Activated CD4-positive, alpha-beta memory T cell treated with anti-CD3 and anti-CD28 coated beads, Interleukin-2, amount 10 ng/mL, durations not matched to agents 7 days and 5 days (primary cell): ENCODE results near the gene AMZ1. TPM values are rescaled to one million over a fixed set of nuclear protein-coding genes. Genes with fewer than 3 reads are reported as not detected.
"Not testable (repeated sequence)": the region's sequence is repeated elsewhere in the genome, so short reads cannot be mapped to it uniquely, and the experiment has no call there.

ENCODE experiments used
- CTCF ChIA-PET: fragments of 350-600 bp; sonication (Branson Sonifier 250); formaldehyde crosslinking; loops from one replicate; lab custom pipeline; 2021; ENCODE audit warnings: antibody characterized with exemption, inconsistent platforms; lab: Charles Lee
- POLR2A ChIA-PET: fragments of 350-600 bp; sonication (Branson Sonifier 250); formaldehyde crosslinking; loops from one replicate; lab custom pipeline; 2021; ENCODE audit warnings: antibody characterized with exemption; lab: Charles Lee
- DNase-seq: peaks from one replicate; pipeline ENCODE4 v3.0.0-alpha.2; 2020
- H3K27ac Mint-ChIP-seq: one replicate; pipeline ENCODE4 v1.8.0; 2021; ENCODE audit warnings: mild to moderate bottlenecking, mixed read lengths
- H3K27me3 Mint-ChIP-seq: one replicate; pipeline ENCODE4 v1.8.0; 2021; ENCODE audit warnings: mixed read lengths
- H3K36me3 Mint-ChIP-seq: one replicate; pipeline ENCODE4 v1.8.0; 2021; ENCODE audit warnings: low read depth, mixed read lengths
- H3K4me1 Mint-ChIP-seq: one replicate; pipeline ENCODE4 v1.8.0; 2021; ENCODE audit warnings: mixed read lengths
- H3K4me3 Mint-ChIP-seq: one replicate; pipeline ENCODE4 v1.8.0; 2021; ENCODE audit warnings: mild to moderate bottlenecking, mixed read lengths
- H3K9me3 Mint-ChIP-seq: one replicate; pipeline ENCODE4 v1.8.0; 2021; ENCODE audit warnings: mixed read lengths
- total RNA-seq, 2 experiments: library from RNA; stranded (reverse); gene quantifications; one replicate each; pipeline ENCODE4 v1.2.3, GENCODE V29; 2021

Gene AMZ1
- total RNA-seq, 2 experiments from 2014 or later = 0.78 to 0.88 TPM

DNA sequence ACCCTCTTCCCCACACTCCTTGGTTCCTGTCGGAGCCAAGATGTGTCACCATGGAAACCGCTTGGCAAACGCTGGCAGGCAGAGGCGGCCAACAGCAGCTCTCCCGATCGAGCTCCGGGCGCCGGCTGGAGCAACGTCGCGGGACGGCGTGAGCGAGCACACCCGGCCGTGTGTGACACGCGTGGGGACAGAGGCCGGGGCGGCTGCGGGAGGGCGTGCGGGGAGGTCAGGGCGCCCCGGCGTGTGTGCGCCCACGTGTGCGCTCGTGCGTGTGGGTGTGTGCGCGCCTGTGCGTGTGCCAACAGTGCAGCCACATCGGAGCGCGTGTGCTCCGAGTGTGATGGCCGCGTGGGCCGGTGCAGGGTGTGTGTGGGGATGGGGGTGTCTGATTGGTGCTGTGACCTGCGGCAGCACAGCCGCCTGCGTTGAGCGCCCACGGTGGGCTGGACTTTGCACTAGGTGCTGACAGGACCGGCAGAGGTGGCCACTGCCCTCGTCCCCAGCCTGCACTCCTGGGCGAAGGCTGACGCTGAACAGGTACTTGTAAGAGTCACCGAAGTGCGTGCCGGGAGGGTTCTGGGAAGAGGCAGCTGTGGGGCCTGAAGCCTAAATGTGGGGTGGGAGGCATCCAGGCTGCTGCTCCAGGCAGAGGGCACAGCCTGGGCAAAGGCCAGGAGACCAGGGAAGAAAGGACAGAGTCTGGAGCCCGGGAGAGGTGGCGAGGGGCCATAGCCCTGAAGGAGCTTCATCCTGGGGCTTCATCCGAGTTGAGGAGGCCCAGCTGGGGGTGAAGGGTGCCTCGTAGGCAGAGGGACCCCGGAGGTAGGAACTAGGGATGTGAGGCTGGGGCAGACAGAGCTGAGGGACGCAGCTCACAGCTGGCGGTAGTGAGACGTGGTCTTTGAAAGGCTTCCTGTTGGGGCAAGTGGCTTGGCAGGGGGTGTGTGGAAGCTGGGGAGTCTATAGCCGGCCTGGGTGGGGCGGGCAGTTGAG lies 8.6 kb upstream of the AMZ1 start:
- DNase-seq, POLR2A ChIA-PET, H3K4me3 Mint-ChIP-seq, H3K4me1 Mint-ChIP-seq, H3K27ac Mint-ChIP-seq, H3K9me3 Mint-ChIP-seq, H3K36me3 Mint-ChIP-seq: not testable (repeated sequence)
- peaks cover 11% of the 10 kb centered on the region for H3K27me3 Mint-ChIP-seq
- CTCF ChIA-PET = interaction anchor here (0.8 to 8.6 kb wide), 2 partner anchors 31 to 199 kb away, joined by 4 to 53 read pairs; no protein-coding TSS in a partner anchor

DNA sequence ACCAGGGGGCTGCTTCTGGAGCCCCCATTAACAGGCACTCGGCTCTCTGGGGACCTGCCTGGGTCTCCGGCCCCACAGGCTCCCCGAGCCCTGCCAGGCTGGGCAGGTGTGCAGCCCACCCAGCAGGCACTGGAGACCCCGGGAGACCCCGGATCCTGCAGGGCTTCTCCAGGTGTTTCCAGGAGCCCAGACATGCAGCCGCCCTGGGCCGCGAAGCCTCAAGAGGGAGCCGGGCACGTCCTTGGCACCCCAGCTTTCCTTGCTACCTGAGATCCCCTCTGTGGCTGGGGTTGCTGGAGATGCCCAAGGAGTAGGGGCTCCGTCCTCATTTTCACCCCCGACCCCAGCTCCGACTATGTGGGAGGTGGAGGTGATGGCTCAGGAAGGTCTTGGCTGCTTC lies 7.7 kb upstream of the AMZ1 start:
- H3K27me3 Mint-ChIP-seq = peaks cover 10% of the 10 kb centered on the region
- POLR2A ChIA-PET = interaction anchor here (2.0 kb wide), 1 partner anchor 229 kb away, joined by 5 read pairs; no protein-coding TSS in a partner anchor
- no peak overlapping the region for H3K27ac Mint-ChIP-seq

DNA sequence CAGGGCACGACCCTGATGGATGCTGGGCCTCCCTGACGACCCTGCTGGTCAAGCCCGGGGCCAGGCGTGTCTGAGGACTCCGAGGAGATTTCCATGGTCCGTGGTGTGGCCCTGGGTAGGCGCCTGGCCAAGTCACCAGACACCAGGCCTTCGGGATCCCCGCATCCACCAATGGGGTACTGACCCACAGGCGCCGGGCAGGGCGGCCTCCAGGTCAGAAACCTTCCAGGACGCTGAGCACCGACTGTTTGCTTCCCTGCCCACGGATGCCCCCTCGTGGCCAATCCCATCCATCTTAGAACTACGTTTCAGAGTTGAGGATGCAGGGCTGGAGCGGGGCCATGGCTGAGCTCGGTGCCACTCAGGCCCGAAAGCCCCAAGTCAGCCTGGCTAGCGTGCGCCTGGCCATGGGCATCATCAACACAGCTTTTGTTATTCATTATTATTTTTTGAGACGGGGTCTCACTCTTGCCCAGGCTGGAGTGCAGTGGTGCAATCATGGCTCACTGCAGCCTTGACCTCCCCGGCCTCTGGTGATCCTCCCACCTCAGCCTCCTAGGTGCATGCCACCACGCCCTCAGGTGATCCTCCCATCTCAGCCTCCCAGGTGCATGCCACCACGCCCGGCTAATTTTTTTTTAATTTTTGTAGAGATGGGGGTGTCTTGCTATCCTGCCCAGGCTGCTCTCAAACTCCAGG lies 7.1 kb upstream of the AMZ1 start:
- H3K4me1 Mint-ChIP-seq = no peaks in the 10 kb centered on the region
- ChIA-PET CTCF (interaction anchor here (0.6 to 8.6 kb wide), 10 partner anchors 9 to 259 kb away, joined by 3 to 53 read pairs (median 3); partner anchors contain the start of gene GRIFIN), POLR2A (interaction anchor here (2.0 kb wide), 1 partner anchor 229 kb away, joined by 5 read pairs; no protein-coding TSS in a partner anchor)

More for the DNA sequence above, 7.7 kb upstream of the AMZ1 start:
- DNase-seq = no peak
- Mint-ChIP-seq H3K4me3 (no peak overlapping the region), H3K36me3 (no peaks in the 10 kb centered on the region), H3K4me1 (no peaks in the 10 kb centered on the region), H3K9me3 (no peaks in the 10 kb centered on the region)
- CTCF ChIA-PET = interaction anchor here (0.6 to 8.6 kb wide), 5 partner anchors 10 to 213 kb away, joined by 3 to 53 read pairs (median 3); partner anchors contain the start of gene GRIFIN

DNA sequence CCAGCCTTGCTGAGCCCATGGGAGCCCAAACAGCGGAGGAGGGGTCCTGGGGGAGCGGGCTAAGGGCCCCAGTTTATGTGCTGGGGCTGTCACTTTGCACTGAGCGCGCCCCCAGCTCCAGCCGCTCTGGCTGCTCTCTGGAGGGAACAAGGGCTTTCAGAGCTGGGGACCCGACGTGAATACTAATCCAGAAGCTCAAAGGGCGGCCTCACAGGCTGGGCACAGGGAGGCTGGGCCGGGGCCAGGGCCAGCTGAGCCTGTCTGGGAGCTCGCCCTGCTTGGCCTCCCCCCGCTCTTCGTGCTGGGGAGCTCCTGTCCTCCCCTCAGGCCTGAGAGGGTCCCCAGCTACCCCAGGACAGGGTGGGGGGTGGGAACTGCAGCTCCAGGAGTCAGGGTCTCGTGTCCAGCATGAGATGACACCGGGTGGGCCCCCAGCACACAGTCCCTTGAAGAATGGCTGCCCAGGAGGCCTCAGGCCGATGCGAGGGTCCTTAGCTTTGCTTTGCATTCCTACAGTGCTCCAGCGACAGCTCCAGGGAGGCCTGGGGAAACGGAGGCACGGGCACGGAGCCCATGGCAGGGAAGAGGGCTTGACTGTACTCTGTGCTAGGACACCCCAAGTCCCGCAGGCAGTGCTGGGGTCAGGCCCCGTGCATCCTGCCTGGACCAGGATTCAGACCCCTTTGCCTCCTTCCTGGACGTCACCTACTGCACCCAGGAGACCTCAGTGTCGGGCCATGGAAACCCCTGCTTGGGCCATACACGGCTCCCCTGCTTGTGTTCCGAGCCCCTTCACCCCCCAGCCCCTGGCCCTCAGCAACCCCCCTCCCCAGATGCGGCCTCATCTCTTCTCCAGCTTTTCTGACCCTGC lies 5.8 kb upstream of the AMZ1 start:
- Mint-ChIP-seq H3K27me3 (peaks cover 21% of the 10 kb centered on the region), H3K27ac (no peak overlapping the region), H3K4me3 (no peak overlapping the region), H3K9me3 (no peaks in the 10 kb centered on the region), H3K4me1 (no peaks in the 10 kb centered on the region), H3K36me3 (no peaks in the 10 kb centered on the region)
- ChIA-PET POLR2A (interaction anchor here (1.0 to 2.0 kb wide), 2 partner anchors 17 to 231 kb away, joined by 3 to 5 read pairs; no protein-coding TSS in a partner anchor), CTCF (interaction anchor here (0.6 to 8.6 kb wide), 7 partner anchors 9 to 231 kb away, joined by 3 to 53 read pairs (median 6); no protein-coding TSS in a partner anchor)
- DNase-seq = no peak

More for the DNA sequence above, 7.1 kb upstream of the AMZ1 start:
- peaks cover 12% of the 10 kb centered on the region for H3K27me3 Mint-ChIP-seq
- H3K27ac Mint-ChIP-seq = no peak overlapping the region
- H3K9me3 Mint-ChIP-seq = no peaks in the 10 kb centered on the region
- no peak overlapping the region for H3K4me3 Mint-ChIP-seq
- peak; percentile 67 for DNase-seq
- H3K36me3 Mint-ChIP-seq = no peaks in the 10 kb centered on the region

DNA sequence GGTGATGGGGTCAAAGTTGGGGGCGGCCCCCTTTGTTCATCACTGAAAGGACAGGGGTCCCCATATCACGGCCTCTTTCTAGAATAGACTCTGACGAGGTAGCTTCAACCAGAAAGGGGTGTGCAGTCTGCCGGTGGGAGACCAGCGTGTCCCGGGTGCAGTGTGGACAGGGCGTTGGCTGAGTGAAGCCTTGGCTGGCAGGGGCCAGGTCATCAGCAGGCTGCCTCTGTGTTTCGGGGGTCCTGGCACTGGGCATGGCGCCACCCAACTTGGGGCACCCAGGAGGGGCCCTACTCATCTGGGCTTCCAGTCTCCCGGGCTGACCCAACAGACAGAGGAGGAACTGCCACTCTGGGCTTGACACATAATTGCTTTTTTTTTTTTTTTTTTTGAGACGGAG lies 3.5 kb upstream of the AMZ1 start:
- no peak overlapping the region for H3K27ac Mint-ChIP-seq
- H3K9me3 Mint-ChIP-seq = no peaks in the 10 kb centered on the region
- ChIA-PET CTCF (interaction anchor here (1.7 to 8.6 kb wide), 2 partner anchors 25 to 233 kb away, joined by 9 to 53 read pairs; no protein-coding TSS in a partner anchor), POLR2A (no interaction called here)
- no peak for DNase-seq
- peaks cover 38% of the 10 kb centered on the region for H3K27me3 Mint-ChIP-seq
- no peak overlapping the region for H3K4me3 Mint-ChIP-seq
- H3K36me3 Mint-ChIP-seq = no peaks in the 10 kb centered on the region
- H3K4me1 Mint-ChIP-seq = peaks cover 8% of the 10 kb centered on the region

DNA sequence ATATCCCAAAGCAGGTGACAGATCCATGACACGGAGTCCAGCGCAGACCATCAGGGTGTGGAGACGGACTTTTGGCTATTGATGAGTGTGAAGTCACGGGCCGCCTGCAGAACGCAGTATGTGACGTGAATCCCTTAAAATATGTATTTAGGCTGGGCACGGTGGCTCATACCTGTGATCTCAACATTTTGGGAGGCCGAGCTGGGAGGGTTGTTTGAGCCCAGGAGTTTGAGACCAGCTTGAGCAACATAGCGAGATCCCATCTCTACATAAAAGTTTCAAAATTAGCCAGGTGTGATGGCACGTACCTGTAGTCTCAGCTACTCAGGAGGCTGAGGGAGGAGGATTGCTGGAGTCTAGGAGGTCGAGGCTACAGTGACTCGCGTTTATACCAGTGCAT lies 1.9 kb upstream of the AMZ1 start:
- POLR2A ChIA-PET = no interaction called here
- no peak for DNase-seq

DNA sequence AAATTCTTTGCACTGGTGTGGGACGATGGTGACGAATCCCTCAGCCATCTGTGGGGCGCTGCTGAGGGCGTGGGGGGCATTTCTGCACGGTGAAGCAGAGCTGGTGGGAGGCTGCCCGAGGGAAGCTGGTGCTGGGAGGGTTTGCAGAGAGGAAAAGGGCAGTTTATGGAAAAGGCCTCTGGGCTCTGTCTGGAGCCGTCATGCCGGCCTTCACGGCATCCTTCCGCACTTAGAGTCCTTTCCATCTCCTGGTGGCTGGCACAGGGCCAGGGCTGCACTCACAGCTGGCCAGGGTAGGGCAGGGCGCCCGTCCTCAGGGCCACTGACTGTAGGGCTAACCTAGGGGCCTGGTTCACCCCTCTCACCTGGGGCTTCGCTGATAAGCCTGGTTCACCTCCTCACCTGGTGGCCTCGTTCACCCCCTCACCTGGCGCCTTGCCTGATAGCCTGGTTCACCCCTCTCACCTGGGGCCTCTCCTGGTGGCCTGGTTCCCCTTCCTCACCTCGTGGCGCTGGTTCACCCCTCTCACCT lies 598 bp upstream of the AMZ1 start:
- CTCF ChIA-PET = interaction anchor here (8.6 kb wide), 1 partner anchor 23 kb away, joined by 53 read pairs; no protein-coding TSS in a partner anchor
- POLR2A ChIA-PET = no interaction called here
- no peaks in the 10 kb centered on the region for H3K9me3 Mint-ChIP-seq
- no peak overlapping the region for H3K4me3 Mint-ChIP-seq
- H3K36me3 Mint-ChIP-seq = no peaks in the 10 kb centered on the region
- peaks cover 54% of the 10 kb centered on the region for H3K27me3 Mint-ChIP-seq
- no peak for DNase-seq
- no peak overlapping the region for H3K27ac Mint-ChIP-seq
- H3K4me1 Mint-ChIP-seq = peaks cover 16% of the 10 kb centered on the region

More for the DNA sequence above, 1.9 kb upstream of the AMZ1 start:
- peaks cover 15% of the 10 kb centered on the region for H3K4me1 Mint-ChIP-seq
- no peaks in the 10 kb centered on the region for H3K36me3 Mint-ChIP-seq
- CTCF ChIA-PET = interaction anchor here (0.9 to 8.6 kb wide), 3 partner anchors 14 to 235 kb away, joined by 3 to 53 read pairs (median 9); no protein-coding TSS in a partner anchor
- H3K9me3 Mint-ChIP-seq = no peaks in the 10 kb centered on the region
- no peak overlapping the region for H3K4me3 Mint-ChIP-seq
- H3K27ac Mint-ChIP-seq = no peak overlapping the region
- H3K27me3 Mint-ChIP-seq = peaks cover 53% of the 10 kb centered on the region

DNA sequence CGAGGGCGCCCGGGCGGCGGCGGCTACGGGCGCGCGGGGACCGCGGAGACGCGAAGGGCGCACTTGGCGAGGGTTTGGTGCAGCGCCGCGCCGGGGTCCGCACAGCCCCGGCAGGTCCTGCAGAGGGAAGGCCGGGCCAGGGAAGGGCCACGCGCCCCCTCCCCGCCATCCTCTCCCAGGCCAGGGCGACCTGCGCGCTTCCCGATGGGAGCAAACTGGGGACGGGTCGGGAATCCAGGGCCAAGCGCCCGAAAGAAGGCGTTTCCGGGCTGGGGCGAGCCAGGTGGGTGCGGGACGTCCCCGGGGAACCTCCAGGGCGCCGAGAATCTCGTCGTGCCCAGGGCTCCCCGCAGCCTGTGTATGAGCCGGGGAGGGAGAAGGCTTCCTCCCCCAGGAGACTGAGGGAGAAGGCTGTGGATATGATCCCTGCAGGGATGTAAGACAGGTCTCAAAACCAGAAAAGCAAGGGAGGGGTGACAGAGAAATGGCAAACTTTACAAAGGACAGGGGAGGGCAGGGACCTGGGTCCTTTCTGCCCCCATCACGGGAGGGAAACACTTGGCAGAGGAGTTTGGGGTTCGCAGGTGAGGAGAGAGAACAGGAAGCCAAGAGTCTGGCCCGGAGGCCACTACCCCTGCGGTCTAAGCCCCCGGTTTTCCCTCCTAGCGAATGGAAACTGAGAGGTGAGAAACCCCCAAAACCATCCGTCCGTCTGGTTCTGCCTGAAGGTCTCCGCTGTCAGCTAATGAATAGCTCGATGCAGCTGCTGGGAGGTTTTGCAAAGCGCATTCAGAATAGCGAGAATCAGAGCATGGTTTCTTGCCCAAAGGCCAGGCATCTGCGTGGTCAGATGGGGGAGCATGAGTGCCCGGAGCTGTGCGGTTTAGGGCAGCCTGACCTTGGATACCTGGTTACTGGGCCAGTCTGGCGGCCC lies 674 bp downstream of the AMZ1 start:
- POLR2A ChIA-PET = no interaction called here
- no peak overlapping the region for H3K4me3 Mint-ChIP-seq
- no peaks in the 10 kb centered on the region for H3K9me3 Mint-ChIP-seq
- H3K27ac Mint-ChIP-seq = no peak overlapping the region
- H3K36me3 Mint-ChIP-seq = no peaks in the 10 kb centered on the region
- H3K27me3 Mint-ChIP-seq = peaks cover 48% of the 10 kb centered on the region
- CTCF ChIA-PET = interaction anchor here (0.5 to 8.6 kb wide), 4 partner anchors 10 to 30 kb away, joined by 5 to 53 read pairs (median 10); no protein-coding TSS in a partner anchor
- no peak for DNase-seq
- peaks cover 16% of the 10 kb centered on the region for H3K4me1 Mint-ChIP-seq

DNA sequence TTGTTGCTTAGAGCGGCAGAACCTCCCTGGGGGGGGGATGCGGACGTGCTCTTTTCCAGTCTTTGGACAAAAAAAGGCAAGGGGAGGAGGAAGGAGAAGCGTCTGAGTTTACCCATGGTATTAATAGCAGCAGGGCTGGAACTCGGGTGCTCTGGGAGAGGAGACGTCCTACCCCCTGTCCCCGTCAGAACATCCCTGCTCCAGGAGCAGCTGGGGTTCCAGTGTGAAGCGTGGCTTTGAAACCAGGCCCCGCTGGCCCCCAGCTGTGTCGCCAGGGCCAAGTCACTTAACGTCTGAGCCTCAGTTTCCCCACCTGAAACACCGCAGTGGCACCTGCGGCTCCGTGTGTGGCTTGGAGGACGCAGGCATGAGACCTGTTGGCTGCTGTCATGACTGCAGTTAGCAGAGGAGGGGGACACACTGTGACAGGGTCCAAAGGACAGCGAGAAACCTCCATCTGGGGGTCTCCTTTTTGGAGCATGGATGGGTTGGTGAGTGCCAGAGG lies 1.4 kb downstream of the AMZ1 start:
- no peaks in the 10 kb centered on the region for H3K36me3 Mint-ChIP-seq
- no peak for DNase-seq
- H3K27me3 Mint-ChIP-seq = peaks cover 48% of the 10 kb centered on the region
- ChIA-PET POLR2A (interaction anchor here (1.2 kb wide), 1 partner anchor 9 kb away, joined by 6 read pairs; no protein-coding TSS in a partner anchor), CTCF (interaction anchor here (0.5 to 2.4 kb wide), 5 partner anchors 9 to 30 kb away, joined by 3 to 15 read pairs (median 6); no protein-coding TSS in a partner anchor)
- no peak overlapping the region for H3K27ac Mint-ChIP-seq
- no peaks in the 10 kb centered on the region for H3K9me3 Mint-ChIP-seq
- peaks cover 16% of the 10 kb centered on the region for H3K4me1 Mint-ChIP-seq
- H3K4me3 Mint-ChIP-seq = no peak overlapping the region

DNA sequence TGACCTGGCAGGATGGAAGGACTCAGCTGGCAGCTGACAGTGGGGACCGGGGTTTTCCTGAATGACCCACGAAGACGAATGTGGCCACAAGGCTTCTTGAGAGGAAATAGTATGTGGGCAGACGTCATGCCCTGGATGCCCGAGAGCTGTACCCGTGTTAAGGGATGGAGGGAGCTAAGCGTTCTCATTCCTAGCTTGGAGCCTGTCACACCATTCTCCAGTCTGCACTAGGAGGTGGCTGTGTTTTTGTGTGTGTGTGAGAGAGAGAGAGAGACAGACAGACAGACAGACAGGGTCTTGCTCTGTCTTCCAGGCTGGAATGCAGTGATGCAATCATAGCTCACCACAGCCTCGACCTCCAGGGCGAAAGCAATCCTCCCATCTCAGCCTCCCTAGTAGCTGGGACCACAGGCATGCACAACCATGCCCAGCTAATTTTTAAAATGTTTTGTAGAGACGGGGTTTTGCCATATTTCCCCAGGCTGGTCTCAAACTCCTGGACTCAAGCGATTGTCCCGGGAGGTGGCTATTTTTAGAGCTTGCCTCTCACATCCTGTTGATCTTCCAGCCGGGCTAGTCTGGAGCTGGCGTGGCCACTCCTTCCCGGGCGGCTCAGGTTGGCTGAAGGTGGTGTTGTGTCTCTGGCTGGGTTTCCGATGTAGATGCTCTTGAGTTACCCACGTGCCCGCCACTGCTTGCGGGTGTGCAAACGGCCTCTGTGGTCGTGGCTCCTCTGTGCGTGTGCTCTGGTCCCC lies 2.1 kb downstream of the AMZ1 start:
- Mint-ChIP-seq H3K36me3 (no peaks in the 10 kb centered on the region), H3K27me3 (peaks cover 47% of the 10 kb centered on the region), H3K4me3 (no peak overlapping the region), H3K4me1 (peaks cover 16% of the 10 kb centered on the region), H3K27ac (no peak overlapping the region), H3K9me3 (no peaks in the 10 kb centered on the region)
- ChIA-PET POLR2A (interaction anchor here (1.2 kb wide), 1 partner anchor 9 kb away, joined by 6 read pairs; no protein-coding TSS in a partner anchor), CTCF (interaction anchor here (1.0 to 2.4 kb wide), 4 partner anchors 9 to 19 kb away, joined by 3 to 15 read pairs (median 6); no protein-coding TSS in a partner anchor)
- no peak for DNase-seq
